Thoracic aorta endothelial cell (primary cell): Measurements from ENCODE around the gene SLC25A34. TPM values are rescaled to one million over a fixed set of nuclear protein-coding genes. Genes with fewer than 3 reads are reported as not detected.

Source experiments
- total RNA-seq: library from RNA; depleted of rRNA; stranded (reverse); fragments of >200 nt; gene quantifications from 2 replicates; pipeline ENCODE4 v1.2.3, GENCODE V29; 2012

SLC25A34 gene
- total RNA-seq, result 0.13 and 0.22 TPM in 2 replicates

DNA sequence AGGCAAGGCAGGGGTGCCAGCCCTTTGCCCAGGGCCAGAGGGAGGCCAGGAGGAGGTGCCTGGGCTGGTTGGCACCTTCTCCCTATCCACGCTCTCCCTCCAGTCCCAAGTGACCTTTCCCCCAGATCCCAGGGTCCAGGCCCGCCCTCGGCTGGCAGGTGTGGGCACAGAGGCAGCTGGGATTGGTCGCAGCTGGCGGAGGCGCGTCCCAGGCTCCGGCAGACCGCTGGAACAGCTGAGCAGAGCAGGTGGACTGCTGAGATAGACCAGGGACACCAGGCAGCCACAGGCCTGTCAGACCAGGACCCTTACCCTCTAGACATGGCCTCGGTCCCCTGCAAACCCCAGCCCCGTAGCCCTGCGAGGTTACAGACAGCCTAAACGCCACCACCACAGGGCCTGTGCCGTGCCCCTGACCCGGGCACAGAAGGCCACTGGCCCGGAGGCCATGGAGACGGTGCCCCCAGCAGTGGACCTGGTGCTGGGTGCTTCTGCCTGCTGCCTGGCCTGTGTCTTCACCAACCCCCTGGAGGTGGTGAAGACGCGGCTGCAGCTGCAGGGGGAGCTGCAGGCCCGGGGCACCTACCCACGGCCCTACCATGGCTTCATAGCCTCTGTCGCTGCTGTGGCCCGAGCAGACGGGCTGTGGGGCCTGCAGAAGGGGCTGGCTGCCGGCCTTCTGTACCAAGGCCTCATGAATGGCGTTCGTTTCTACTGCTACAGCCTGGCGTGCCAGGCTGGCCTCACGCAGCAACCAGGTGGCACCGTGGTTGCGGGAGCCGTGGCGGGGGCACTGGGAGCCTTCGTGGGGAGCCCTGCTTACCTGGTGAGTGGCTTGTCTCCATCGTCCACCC lies at the start of gene SLC25A34:
TSS of gene SLC25A34 (plus strand) at position 221 of the 854 bp plus-strand sequence. CDS start at position 449, 228 bp downstream.

DNA sequence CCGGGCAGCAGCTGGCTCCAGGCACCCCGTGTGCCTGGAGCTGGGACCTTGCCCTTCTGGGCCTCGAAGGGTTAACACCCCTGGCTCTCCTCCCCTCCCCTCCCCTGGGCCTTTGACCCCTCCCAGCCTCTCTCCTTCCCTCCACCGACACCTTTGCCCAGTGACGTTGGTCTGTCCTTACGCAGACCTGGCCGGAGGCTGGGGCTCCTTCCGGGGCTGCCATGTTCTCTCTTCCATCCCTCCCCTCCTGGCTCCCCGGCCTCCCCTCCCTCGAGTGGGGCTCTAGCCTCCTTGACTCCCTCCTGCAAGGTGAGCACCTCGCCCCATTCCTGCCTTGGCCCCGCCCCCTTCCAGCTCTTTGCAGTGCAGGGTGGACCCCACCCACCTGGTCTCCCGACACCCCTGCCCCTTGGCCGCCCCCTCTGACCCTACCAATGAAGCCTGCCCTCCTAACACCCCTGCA lies 6.3 kb downstream of the SLC25A34 start, which contains the start of gene TMEM82:
TSS of gene TMEM82 (plus strand) at position 161 of the 463 bp plus-strand sequence. CDS start at position 222, 61 bp downstream.

DNA sequence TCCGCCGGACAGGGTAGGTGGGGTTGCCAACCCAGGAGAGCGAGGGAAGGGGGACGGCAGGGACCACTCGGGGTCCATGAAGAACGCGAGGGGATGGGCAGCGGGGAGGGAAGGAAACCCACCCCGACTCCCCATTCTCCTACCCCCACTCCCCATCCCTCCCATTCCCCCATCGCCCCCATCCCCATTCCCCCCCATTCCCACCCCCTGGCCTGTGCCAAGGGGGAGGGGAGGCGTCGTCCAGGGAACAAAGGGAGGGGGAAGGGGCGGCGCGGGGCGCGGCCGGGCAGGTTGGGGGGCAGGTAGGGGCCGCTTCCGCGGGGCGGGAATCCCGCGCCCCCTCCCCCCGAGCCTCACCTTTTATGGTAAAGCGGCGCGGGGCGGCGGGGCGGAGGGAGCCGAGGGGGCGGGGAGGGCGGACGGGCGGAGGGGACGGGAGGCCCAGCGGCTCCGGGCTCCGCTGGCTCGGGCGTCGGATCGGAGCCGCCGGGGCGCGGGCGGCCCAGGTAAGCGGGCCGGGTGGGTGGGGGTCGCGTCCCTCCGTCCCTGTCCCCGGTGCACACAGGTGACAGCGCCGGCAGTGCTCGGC lies 22.4 kb downstream of the SLC25A34 start, which contains the start of gene FBLIM1:
TSS of gene FBLIM1 (plus strand) at position 453 of the 589 bp plus-strand sequence. CDS start 6,189 bp downstream, outside the sequence.

Other genes starting within 250 kb of the SLC25A34 start
- 4.8 and 6.0 TPM in 2 replicates for gene CASP9, start 212.0 kb upstream of the SLC25A34 start, total RNA-seq
- 23.8 and 25.9 TPM in 2 replicates for gene DNAJC16, start 209.4 kb upstream of the SLC25A34 start, total RNA-seq
- 0.93 and 2.3 TPM in 2 replicates for gene AGMAT, start 151.2 kb upstream of the SLC25A34 start, total RNA-seq
- gene DDI2, start 118.8 kb upstream of the SLC25A34 start, total RNA-seq, result 35.0 and 38.3 TPM in 2 replicates
- 48.7 and 58.4 TPM in 2 replicates for gene PLEKHM2, start 51.9 kb upstream of the SLC25A34 start, total RNA-seq
- not detected in 2 replicates for gene TMEM82, start 6.2 kb downstream of the SLC25A34 start, total RNA-seq
- 410 and 466 TPM in 2 replicates for gene FBLIM1, start 22.5 kb downstream of the SLC25A34 start, total RNA-seq
- 1.4 and 2.3 TPM in 2 replicates for gene UQCRHL, start 71.4 kb downstream of the SLC25A34 start, total RNA-seq
- 51.5 and 54.0 TPM in 2 replicates for gene SPEN, start 111.4 kb downstream of the SLC25A34 start, total RNA-seq
- gene ZBTB17, start 239.8 kb downstream of the SLC25A34 start, total RNA-seq, result 26.7 and 30.3 TPM in 2 replicates